HFFc6 (cell line): ENCODE measurements around the gene GIPR. TPM values are rescaled to one million over a fixed set of nuclear protein-coding genes. Genes with fewer than 3 reads are reported as not detected.
"Not testable (repeated sequence)": the region's sequence is repeated elsewhere in the genome, so short reads cannot be mapped to it uniquely, and the experiment has no call there.

Experiments
- DNase-seq: peaks from one replicate; pipeline ENCODE4 v3.0.0-alpha.2; 2018
- H3K27ac Mint-ChIP-seq: 2 replicates; pipeline ENCODE4 v1.8.0; 2020; ENCODE audit warnings: mild to moderate bottlenecking, mixed read lengths
- H3K27me3 Mint-ChIP-seq: 2 replicates; pipeline ENCODE4 v1.8.0; 2021; ENCODE audit warnings: mild to moderate bottlenecking, moderate library complexity, mixed read lengths; ENCODE audit not compliant: insufficient read depth
- H3K36me3 Mint-ChIP-seq: 2 replicates; pipeline ENCODE4 v1.8.0; 2021; ENCODE audit warnings: low read depth, mixed read lengths
- H3K4me1 Mint-ChIP-seq: 2 replicates; pipeline ENCODE4 v1.8.0; 2020; ENCODE audit warnings: low read depth, mixed read lengths
- H3K4me3 Mint-ChIP-seq: 2 replicates; pipeline ENCODE4 v1.8.0; 2020; ENCODE audit warnings: mild to moderate bottlenecking, moderate library complexity, mixed read lengths
- H3K9me3 Mint-ChIP-seq: 2 replicates; pipeline ENCODE4 v1.8.0; 2020; ENCODE audit warnings: mild to moderate bottlenecking, mixed read lengths
- total RNA-seq, 6 experiments: library from RNA; stranded (reverse); fragmentation: NEBNext Ultra II Directional; extraction: Animal tissue kit (Norgen Biotek cat#: 25700); gene quantifications; 2 replicates in 1 of 6; 3 replicates in 5 of 6; pipeline ENCODE4 v1.2.3, GENCODE V29; 2021
- TF ChIP-seq, protein P1 (sequence below): fragments of 200-600 bp; sonication (generic); IDR thresholded peaks from 2 replicates; pipeline ENCODE4 v1.5.0; 2021; ENCODE audit warnings: antibody characterized with exemption, mild to moderate bottlenecking

GIPR gene
- total RNA-seq, 6 experiments from 2014 or later, result 0.31 to 1.1 (median 0.68) TPM

DNA sequence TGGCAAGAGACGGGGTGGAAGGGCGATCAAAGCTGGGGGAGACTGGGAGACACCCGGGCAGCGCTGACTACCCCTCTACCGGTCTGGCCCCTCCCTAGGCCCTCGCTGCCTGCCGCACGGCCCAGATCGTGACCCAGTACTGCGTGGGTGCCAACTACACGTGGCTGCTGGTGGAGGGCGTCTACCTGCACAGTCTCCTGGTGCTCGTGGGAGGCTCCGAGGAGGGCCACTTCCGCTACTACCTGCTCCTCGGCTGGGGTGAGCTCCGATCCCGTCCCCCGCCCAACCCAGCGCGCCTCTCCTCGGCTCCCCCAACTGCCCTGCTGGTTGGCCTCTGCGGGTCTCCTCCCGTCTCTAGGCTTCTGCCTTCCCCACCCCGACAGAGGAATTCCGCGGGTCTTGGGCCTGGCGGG, 8.8 kb downstream of the GIPR start:
- no peaks in the 10 kb centered on the region for H3K9me3 Mint-ChIP-seq
- DNase-seq, result no peak
- no peaks in the 10 kb centered on the region for H3K36me3 Mint-ChIP-seq
- H3K4me3 Mint-ChIP-seq, result peak overlapping the region; percentile 51; the same call in 1 of the 2 replicates
- TF ChIP-seq, protein P1, sequence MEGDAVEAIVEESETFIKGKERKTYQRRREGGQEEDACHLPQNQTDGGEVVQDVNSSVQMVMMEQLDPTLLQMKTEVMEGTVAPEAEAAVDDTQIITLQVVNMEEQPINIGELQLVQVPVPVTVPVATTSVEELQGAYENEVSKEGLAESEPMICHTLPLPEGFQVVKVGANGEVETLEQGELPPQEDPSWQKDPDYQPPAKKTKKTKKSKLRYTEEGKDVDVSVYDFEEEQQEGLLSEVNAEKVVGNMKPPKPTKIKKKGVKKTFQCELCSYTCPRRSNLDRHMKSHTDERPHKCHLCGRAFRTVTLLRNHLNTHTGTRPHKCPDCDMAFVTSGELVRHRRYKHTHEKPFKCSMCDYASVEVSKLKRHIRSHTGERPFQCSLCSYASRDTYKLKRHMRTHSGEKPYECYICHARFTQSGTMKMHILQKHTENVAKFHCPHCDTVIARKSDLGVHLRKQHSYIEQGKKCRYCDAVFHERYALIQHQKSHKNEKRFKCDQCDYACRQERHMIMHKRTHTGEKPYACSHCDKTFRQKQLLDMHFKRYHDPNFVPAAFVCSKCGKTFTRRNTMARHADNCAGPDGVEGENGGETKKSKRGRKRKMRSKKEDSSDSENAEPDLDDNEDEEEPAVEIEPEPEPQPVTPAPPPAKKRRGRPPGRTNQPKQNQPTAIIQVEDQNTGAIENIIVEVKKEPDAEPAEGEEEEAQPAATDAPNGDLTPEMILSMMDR, result no peak
- H3K4me1 Mint-ChIP-seq, result peaks cover 14% of the 10 kb centered on the region
- H3K27ac Mint-ChIP-seq, result no peak overlapping the region
- peaks cover 1% of the 10 kb centered on the region for H3K27me3 Mint-ChIP-seq

DNA sequence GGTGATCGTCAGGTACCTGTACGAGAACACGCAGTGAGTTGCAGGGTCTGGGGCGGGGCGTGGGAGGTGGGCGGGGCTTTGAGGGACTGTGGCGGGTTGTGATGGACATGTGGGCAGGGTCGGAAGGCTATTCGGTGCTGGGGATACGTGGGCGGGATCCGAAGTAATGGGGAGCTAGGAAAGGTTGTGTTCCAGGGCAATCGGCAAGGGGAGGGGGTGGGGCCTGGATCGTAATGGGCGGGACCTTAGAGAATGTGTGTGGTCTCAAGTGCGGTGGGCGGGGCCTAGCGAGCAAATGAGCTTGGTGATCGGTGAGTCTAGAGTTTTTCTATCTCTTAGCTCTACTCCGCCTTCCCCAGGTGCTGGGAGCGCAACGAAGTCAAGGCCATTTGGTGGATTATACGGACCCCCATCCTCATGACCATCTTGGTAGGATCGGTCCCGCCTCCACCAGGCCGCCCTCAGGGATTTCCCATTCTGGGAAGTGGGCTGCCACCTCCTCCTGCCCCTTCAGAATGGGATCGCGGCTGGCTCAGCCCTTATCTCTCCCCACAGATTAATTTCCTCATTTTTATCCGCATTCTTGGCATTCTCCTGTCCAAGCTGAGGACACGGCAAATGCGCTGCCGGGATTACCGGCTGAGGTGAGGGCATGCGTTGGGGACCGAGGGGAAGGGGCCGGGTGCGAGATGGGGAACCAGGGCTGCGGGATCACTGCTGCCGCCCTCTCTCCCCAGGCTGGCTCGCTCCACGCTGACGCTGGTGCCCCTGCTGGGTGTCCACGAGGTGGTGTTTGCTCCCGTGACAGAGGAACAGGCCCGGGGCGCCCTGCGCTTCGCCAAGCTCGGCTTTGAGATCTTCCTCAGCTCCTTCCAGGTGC, 9.6 kb downstream of the GIPR start:
- Mint-ChIP-seq H3K36me3 (no peaks in the 10 kb centered on the region), H3K27me3 (peaks cover 1% of the 10 kb centered on the region), H3K9me3 (no peaks in the 10 kb centered on the region), H3K4me1 (peaks cover 18% of the 10 kb centered on the region), H3K27ac (no peak overlapping the region), H3K4me3 (peak overlapping the region; percentile 57)
- DNase-seq, result peak; percentile 59
- TF ChIP-seq, protein P1, result peak; percentile 21; the same call in 1 of the 2 replicates

DNA sequence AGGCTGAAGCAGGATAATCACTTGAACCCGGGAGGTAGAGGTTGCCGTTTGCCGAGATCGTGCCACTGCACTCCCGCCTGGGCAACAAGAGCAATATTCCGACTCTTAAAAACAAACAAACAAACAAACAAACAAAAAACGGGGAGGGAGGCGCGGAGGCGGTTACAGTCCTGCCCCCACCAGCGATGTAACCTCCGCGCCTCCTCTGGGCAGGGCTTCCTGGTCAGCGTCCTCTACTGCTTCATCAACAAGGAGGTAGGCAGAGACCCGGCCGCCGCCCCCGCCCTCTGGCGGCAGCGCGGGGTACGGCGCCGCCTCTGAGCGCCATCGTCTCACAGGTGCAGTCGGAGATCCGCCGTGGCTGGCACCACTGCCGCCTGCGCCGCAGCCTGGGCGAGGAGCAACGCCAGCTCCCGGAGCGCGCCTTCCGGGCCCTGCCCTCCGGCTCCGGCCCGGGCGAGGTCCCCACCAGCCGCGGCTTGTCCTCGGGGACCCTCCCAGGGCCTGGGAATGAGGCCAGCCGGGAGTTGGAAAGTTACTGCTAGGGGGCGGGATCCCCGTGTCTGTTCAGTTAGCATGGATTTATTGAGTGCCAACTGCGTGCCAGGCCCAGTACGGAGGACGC, 13.5 kb downstream of the GIPR start:
- peak; percentile 76 for DNase-seq
- Mint-ChIP-seq H3K36me3 (peaks cover 9% of the 10 kb centered on the region; the same call in 1 of the 2 replicates), H3K27ac (peak overlapping the region; percentile 53), H3K27me3 (peaks cover 1% of the 10 kb centered on the region), H3K9me3 (no peaks in the 10 kb centered on the region), H3K4me1 (peaks cover 18% of the 10 kb centered on the region), H3K4me3 (peak overlapping the region; percentile 84)
- TF ChIP-seq, protein P1, result peak; percentile 98

DNA sequence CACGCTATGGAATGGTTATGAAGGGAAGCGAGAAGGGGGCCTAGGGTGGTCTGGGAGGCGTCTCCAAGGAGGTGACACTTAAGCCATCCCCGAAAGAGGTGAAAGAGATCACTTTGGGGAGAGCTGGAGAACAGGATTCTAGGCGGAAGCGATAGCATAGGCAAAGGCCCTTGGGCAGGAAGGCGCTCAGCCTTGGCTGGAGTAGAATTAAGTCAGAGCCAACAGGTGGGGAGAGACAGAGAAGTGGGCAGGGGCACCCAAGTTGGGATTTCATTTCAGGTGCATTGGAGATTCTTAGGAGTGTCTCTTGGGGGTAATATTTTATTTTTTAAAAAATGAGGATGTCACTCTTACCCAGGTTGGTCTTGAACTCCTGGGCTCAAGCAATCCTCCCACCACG, 14.1 kb downstream of the GIPR start:
- peaks cover 18% of the 10 kb centered on the region for H3K4me1 Mint-ChIP-seq
- H3K9me3 Mint-ChIP-seq, result no peaks in the 10 kb centered on the region
- H3K27ac Mint-ChIP-seq, result peak overlapping the region; percentile 5; the same call in 1 of the 2 replicates
- H3K27me3 Mint-ChIP-seq, result peaks cover 1% of the 10 kb centered on the region
- H3K4me3 Mint-ChIP-seq, result no peak overlapping the region; the same call in 1 of the 2 replicates
- peaks cover 15% of the 10 kb centered on the region for H3K36me3 Mint-ChIP-seq
- TF ChIP-seq, protein P1, result no peak
- DNase-seq, result no peak

DNA sequence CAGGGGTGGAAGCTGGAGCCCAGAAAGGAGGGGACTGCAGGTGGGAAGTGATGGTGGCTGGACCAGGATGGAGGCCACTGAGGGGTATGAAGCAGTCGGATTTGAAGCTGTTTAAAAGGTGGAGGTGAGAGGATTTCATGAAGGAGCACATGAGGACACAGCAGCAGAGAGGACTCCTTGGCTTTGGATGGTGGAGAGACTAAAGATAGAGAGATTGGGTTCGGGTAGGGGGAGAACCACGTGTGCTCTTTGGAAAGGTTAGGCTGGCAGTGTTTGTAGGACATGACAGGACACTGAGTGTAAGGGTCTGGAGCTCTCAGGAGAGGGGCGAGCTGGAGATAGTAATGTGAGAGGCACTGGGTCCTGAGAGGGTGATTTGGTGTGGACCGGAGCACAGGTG, 14.9 kb downstream of the GIPR start:
- peaks cover 11% of the 10 kb centered on the region for H3K4me1 Mint-ChIP-seq
- no peak overlapping the region for H3K4me3 Mint-ChIP-seq
- no peaks in the 10 kb centered on the region for H3K9me3 Mint-ChIP-seq
- no peak for DNase-seq
- TF ChIP-seq, protein P1, result no peak
- H3K27me3 Mint-ChIP-seq, result no peaks in the 10 kb centered on the region; the same call in 1 of the 2 replicates
- 0 out of 2 replicates have a peak overlapping the region, but pooled peaks have one; percentile 18 for H3K27ac Mint-ChIP-seq
- H3K36me3 Mint-ChIP-seq, result peaks cover 17% of the 10 kb centered on the region

DNA sequence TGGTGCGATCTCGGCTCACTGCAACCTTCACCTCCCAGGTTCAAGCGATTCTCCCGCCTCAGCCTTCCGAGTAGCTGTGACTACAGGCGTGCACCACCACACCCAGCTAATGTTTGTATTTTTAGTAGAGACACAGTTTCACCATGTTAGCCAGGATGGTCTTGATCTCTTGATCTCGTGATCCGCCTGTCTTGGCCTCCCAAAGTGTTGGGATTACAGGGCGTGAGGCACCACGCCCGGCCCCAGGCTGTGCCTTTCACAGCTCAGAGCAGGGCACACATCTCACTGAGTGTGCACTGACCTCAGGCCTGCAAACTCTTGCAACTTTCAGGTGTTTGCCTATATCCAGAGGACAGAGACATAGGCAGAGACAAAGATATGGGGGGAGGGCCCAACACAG, 17.0 kb downstream of the GIPR start:
- H3K27ac Mint-ChIP-seq, H3K27me3 Mint-ChIP-seq, DNase-seq, H3K9me3 Mint-ChIP-seq, H3K4me3 Mint-ChIP-seq: not testable (repeated sequence)
- peaks cover 11% of the 10 kb centered on the region for H3K4me1 Mint-ChIP-seq
- H3K36me3 Mint-ChIP-seq, result peaks cover 17% of the 10 kb centered on the region
